Prostate gland (tissue), 2 donors: ENCODE results near the gene ADAP1.

Source experiments
- CTCF ChIP-seq, 4 experiments: fragments of 200-600 bp in 2 of 4; fragments of 450-650 bp in 2 of 4; sonication (generic) in 2 of 4; IDR thresholded peaks; 1 replicate in 3 of 4; 2 replicates in 1 of 4; pipeline ENCODE4 v1.5.1; 2016 to 2019; ENCODE audit warnings: antibody characterized with exemption in 4 of 4, mild to moderate bottlenecking in 2 of 4, moderate library complexity in 2 of 4
- POLR2A ChIP-seq: fragments of 450-650 bp; IDR thresholded peaks from one replicate; pipeline ENCODE4 v1.6.1; 2016; ENCODE audit warnings: antibody characterized with exemption, mild to moderate bottlenecking
- POLR2AphosphoS5 ChIP-seq: sonication (generic); formaldehyde crosslinking; IDR thresholded peaks from one replicate; pipeline ENCODE4 v1.6.1; 2017; ENCODE audit warnings: antibody characterized with exemption

GRCh38 chr7:975702-976473 is 21.4 kb upstream of the ADAP1 start:
- TF ChIP-seq CTCF (IDR thresholded peaks at IDR 0.05): no peak
- no peak for TF ChIP-seq POLR2AphosphoS5
- no peak for TF ChIP-seq POLR2A
